NCI-H128 (cell line): ENCODE results near the gene GADD45GIP1.

Experiments used
- DNase-seq: peaks from one replicate; lab custom pipeline; 2025; ENCODE audit not compliant: unreplicated experiment; lab: John Stamatoyannopoulos, UW

GADD45GIP1 gene

DNA sequence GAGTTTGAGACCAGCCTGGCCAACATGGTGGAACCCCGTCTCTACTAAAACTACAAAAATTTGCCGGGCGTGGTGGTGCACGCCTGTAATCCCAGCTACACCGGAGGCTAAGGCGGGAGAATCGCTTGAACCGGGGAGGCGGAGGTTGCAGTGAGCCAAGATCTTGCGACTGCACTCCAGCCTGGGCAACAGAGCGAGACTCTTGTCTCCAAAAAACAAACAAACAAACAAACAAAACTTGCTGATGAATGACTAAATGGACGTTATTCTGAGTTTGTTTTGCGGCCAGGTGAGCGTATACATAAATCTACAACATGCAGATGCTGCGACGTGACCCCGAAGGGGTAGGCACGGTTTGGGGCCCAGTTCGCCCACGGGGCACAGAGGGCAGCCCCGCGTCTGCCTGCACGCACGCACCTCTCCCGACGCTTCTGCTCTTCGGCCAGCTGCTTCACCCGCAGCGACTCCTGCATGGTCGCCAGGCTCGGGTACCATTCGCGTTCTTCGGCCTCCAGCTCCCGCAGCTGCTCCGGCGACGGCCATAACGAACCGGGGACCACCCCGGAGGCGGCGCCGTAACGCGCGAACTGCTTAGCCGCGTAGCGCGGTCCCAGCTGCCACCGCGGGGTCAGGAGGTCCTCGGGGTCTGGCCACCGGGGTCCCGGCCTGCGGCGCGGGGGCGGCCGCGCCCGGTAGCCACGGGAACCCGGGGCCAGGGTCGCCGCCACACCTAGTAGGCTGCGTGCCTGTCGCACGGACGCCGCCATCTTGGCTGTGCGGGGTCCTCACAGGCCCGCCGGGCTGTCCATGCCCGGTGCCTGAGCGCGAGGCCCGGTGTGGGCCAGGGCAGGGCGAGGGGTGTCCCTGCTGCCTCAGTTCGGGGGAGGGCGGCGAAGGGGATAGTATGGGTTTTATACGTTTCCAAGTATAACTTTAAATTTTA, at the start of gene GADD45GIP1:
GADD45GIP1 (minus strand) TSS at position 778 of the 943 bp plus-strand sequence; CDS start at position 767, 11 bp downstream.
- no peak for DNase-seq

DNA sequence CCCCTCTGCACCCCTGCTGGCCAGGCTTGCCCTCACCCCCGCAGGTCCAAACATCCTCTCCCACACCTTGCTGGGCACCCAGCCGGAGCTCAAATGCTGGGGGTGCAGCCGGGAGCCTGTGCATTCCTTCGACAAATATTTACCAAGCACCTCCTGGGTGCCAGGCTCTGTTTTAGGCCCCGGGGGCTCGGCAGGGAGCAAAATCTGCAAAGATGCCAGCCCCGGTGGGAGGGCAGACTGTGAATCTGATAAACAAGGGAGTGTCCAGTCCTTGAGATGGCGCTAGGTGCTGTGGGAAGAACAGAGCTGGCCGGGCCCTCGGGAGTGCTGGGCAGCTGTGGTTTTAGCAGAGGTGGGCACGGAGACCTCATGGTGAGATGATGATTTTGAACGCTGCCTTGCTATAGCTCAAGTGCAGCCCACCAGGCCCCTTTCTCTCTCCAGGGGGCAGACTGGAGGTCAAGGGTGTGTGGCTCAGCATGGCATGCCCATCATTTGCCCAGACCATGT, 48.9 kb upstream of the GADD45GIP1 start:
- no peak for DNase-seq

- DNase-seq: no peak
These were observed 48.2 kb upstream of the GADD45GIP1 start for GRCh38 chr19:13005253-13005652.

DNA sequence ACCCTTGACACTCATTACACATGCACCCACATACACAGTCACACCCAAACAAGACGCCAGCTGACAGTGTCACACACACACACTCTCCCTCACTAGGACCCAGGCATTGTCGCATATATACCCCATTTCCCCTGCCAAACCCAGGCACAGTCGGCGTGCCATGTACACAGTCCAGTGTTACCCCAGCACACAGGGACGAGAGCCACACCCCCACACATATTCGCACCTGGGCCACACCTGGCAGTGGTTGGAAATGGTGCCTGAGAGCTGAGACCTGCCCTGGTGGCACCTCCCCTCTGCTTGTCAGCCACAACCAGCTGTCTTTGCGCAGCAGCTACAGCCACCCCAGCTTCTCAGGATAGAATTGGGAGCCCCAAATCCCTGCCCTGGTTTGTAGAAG, 47.2 kb upstream of the GADD45GIP1 start:
- DNase-seq: no peak

DNA sequence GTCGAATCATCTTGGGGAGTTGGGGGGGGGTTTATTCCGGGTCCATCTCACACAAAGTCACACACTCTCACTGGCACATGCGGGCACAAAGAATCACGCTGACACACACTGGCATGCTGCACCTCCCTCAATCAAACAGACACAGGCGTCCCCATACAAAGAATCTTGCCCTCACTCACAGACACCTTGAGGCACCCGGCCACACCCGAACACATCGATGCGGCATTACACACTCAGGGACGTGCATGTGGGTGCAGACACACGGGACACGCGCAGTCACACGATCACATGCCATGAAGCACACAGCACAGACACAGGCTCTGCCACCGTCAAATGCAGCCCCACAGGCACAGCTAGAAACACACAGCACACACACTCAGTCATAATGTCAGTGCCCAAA, 46.1 kb upstream of the GADD45GIP1 start:
- DNase-seq: no peak

GRCh38 chr19:13002166-13002898, 45.3 kb upstream of the GADD45GIP1 start:
- DNase-seq: no peak

- no peak for DNase-seq
These were observed 44.6 kb upstream of the GADD45GIP1 start for GRCh38 chr19:13001502-13002165.

DNA sequence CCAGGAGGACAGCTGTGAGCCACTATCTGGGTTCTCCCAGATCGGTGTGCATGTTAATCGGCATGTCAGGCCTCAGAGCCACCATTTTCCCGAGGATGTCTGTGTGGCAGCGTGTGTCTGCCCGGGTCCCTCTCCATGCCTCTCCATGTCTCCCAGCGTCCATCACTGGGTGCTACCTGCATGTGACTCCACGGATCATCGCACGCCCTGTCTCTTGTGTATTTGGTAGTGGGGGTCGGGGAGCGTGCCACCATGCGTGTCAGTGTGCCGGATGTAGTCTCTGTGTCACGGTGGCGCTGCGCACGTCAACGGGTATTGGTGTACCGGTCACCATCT, 44.1 kb upstream of the GADD45GIP1 start:
- no peak for DNase-seq

DNA sequence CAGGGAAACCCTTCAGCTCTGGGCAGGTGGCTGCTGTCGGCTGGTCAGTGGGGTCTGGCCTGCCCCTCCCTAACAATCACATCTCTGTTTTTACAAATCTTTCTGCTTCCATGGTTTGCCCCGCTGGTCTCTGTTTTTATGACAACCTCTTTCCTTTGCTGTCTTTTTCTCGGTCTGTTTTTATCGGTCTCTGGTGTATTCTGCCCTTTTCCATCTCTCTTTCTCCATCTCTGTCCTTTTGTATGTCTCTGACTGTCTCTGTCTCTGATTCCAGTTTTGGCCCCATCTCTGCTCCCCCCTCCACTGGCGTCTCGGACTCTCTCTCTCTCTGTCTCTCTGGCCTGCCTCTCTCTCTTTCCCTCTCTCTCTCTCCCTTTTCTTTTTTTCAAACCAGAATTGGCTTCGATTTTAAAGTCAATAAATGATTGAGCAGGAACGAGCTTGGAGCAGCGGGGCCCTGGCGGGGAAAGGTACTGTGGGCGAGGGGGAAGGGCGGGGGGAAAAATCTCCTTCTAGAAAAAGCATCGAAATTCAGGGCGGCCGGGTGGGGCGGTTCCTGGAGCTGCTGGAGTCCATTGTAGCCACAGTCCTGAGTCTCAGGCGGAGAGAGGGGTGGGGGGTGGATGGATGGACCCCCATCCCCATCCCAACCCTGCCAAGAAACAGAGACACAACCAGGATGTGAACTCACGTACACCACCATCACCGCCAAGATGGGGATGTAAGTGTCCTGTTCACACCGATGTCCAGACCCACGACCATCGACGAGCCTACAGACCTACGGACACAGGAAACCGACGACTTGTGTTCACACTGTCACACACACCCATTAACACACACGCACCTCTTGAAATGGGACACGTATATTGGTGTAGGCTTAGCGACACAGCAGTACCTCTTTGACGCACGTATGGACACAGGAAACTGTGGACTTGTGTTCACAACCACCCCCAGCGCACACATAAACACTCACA, 41.2 kb upstream of the GADD45GIP1 start:
- no peak for DNase-seq

DNA sequence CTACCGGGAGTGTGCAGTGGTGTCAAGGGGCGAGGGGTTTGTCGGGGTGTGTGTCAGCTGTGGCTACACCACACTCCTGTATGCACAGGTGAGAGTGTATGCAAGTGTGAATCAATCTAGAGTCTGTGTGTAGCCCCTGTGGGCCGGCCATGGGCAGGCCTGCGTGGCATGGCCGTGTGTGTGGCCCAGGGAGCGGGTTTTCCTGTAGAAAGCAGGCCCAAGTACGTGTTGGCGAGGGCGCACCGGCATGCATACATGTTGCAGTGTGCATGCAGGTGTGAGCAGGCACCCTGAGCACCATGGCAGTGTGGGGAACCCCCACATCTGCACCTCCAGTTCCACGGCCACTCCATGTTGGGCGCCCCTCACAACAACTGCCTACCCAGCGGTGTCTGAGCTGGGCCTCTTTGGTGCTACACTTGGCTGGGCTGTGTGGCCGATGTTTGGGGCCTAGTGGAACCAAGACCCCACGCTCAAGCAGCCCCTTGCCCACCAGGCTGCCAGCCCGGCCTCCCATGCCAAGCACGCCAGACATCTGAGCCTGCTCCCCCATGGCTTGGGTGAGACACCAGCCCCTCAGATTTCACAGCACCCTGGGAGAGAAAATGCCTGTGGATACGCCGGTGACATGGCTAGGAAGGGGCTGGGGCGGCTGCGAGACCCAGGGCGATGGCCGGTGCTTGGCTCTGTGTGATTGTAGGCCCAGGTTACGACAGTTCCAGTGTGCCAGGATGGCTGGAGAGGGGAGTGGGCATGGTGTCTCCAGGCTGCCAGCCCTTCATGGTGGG, 40.4 kb upstream of the GADD45GIP1 start:
- no peak for DNase-seq

GRCh38 chr19:12996406-12997094, 39.5 kb upstream of the GADD45GIP1 start:
- DNase-seq: no peak

DNA sequence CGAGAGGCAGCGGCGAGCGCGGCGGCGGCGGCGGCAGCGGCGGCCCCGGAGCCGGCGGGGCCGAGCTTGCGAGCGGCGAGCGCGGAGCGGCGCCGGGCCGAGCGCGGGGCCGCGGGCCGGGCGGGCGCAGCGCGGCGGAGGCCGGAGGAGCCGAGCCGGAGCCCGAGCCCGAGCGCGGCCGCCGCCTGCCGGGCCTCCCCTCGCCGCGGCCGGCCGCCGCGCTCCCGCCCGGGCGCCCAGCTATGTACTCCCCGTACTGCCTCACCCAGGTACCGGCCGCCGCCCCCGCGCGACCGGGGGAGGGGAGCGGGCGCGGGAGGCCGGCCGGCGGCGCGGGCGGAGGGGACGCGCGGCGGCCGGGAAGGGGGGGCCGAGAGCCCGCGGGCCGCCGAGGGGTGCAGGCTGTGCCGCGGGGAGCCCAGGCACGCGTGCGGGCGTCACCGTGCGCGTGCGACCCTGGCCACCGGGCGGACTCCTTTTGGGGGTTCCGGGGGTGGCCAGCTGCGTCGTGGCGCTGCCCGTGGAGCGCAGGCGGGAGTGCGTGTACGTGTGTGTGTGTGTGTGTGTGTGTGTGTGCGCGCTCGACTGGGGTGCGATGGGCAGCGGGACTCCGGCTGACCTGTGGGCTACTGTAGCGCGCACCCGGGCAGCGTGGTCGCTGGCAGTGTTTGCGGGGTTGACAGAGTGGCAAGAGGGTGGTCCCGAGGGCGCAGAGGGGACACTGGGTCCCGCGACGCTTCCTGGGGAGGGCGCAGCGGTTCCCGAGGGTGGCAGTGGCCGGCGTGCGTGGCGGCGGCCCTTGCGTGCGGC, 38.8 kb upstream of the GADD45GIP1 start:
- no peak for DNase-seq

DNA sequence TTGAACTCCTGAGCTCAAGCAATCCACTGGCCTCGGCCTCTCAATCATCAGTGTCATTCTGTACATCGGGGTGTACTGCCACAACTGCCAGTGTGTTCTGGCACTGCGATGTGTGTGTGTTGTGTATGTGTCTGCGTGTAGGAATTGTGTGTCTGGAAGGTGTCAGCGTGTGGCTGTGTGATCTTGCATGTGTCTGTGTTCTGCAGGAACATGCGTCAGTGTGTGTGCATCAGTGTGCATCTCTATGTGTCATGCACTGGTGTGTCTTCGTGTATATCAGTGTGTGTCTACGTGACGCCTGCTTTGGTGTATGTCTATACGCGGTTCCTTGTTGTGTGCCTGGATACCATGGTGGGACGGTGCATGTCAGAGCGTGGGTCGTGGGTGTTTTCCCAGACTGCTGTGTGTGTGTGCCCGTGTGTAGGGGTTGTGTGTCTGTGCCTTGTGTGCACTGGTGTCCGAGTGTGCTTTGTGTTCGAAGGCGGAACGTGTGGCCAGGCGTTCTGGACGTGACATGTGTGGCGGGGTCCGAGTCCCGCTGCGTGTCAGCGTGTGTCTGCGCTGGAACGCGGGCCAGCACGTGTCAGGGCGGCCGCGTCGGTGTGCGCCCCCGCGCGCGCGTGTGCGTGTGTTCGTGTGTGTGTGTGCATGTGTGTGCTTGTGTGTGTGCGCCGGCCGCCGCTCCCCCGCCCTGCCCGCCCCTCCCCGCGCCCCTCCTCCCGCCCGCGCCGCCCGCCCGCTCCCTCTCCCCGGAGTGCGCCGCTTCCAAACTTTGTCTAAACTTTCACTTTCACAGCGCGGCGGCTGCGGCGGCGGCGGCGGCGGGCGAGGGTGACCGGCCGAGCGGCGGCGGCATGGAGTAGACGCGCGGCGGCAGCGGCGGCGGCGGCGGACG, 37.9 kb upstream of the GADD45GIP1 start, which contains the start of gene NFIX:
NFIX (plus strand) TSS at position 775 of the 895 bp plus-strand sequence. CDS start 363 bp downstream, outside the sequence.
- no peak for DNase-seq

DNA sequence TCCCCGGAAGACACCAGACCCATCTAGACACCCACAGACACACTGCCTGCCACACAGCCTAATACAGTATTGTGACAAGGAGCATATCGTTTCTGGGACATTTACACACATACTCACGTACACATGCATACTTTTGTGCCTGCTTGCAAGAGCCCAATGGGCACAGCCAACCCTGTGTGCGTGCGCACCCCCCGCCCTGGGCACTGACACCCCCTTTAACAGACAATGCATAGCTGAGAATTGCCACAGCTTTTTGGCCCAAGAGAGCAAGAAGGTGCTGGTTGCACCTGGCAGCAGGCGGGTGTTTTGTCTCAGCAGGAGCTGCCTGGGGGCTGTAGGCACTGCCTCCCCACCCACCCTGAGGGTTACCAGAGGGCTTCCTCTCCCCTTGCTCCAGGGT, 36.5 kb upstream of the GADD45GIP1 start:
- no peak for DNase-seq

- DNase-seq: no peak
These were observed 35.7 kb upstream of the GADD45GIP1 start for GRCh38 chr19:12992729-12993128.

GRCh38 chr19:12991296-12991695, 34.3 kb upstream of the GADD45GIP1 start:
- no peak for DNase-seq

DNA sequence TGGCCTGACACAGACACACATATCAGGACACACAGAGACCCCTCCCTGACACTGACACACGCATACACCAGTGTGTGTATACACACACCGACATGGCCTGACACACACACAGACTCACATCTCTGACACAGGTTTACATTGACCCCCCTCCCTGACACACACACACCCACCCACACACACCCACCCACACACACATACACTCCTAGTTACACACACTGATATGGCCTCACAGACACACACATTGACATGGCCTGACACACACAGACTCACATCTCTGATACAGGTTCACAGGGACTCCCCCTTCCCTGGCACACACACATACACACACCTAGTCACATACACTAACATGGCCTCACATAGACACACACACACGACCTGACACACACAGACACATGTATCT, 33.8 kb upstream of the GADD45GIP1 start:
- no peak for DNase-seq
